ENCODE data around the gene KLLN.

DNA sequence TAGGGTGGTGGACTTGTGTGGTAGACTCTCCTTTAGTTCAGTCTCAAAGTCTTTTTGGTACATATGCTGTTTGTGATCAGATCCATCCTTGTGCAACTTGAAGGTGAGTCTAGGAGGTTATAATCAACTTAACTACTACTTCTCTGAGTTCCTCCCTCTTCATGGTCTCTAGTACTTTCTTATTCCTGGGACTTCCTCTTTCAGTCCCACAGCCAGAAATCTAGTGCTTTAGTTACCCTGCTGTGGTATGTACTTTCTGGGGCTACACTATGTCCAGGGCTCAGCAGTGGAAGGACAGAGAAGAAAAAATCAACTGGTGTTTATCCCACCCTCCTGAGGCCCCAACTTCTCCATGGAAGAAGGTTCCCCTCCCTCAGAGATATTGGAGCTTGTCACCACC, 25.9 kb downstream of the KLLN start:
- TF ChIP-seq EZH2phosphoT487 (IDR thresholded peaks at IDR 0.05; ENCODE audit: borderline replicate concordance) (no peak), CTCF (IDR thresholded peaks at IDR 0.05 in 2 of 3, conservative IDR thresholded peaks at IDR 0.05 in 1 of 3; ENCODE audit: borderline replicate concordance in 1 of 3, insufficient read depth in 1 of 3, low read depth in 2 of 3, low read length in 2 of 3) (no peak), MAX (IDR thresholded peaks at IDR 0.05) (no peak), SRF (IDR thresholded peaks at IDR 0.05; ENCODE audit: low read depth) (no peak), ATF3 (IDR thresholded peaks at IDR 0.05) (no peak)

Data from HCT116 (cell line).